HCT116 (cell line): ENCODE data around the gene TLCD3B.

Experiments
- ATF3 ChIP-seq: IDR thresholded peaks from 2 replicates; pipeline ENCODE4 v1.6.1; 2012
- CTCF ChIP-seq, 3 experiments: fragments of 200-600 bp in 1 of 3; sonication (generic) in 1 of 3; IDR thresholded peaks in 2 of 3; conservative IDR thresholded peaks in 1 of 3; 2 replicates each; pipeline ENCODE4 v1.5.1; 2012 to 2017; ENCODE audit warnings: low read depth in 2 of 3, low read length in 2 of 3, antibody characterized with exemption in 1 of 3, borderline replicate concordance in 1 of 3, control low read depth in 1 of 3, mild to moderate bottlenecking in 1 of 3, mixed read lengths in 1 of 3, mixed run types in 1 of 3, moderate library complexity in 1 of 3; ENCODE audit not compliant: insufficient read depth in 1 of 3
- EGR1 ChIP-seq: IDR thresholded peaks from 2 replicates; pipeline ENCODE4 v1.6.1; 2012; ENCODE audit warnings: low read depth
- EZH2 ChIP-seq: fragments of 200-600 bp; sonication (generic); IDR thresholded peaks from 2 replicates; pipeline ENCODE4 v1.6.1; 2017; ENCODE audit warnings: antibody characterized with exemption, mixed run types
- EZH2phosphoT487 ChIP-seq: fragments of 200-600 bp; IDR thresholded peaks from 2 replicates; pipeline ENCODE4 v1.6.1; 2018; ENCODE audit warnings: antibody characterized with exemption, borderline replicate concordance
- JUND ChIP-seq: IDR thresholded peaks from 2 replicates; pipeline ENCODE4 v1.6.1; 2012
- POLR2A ChIP-seq: IDR thresholded peaks from 2 replicates; pipeline ENCODE4 v1.7.0; 2011; ENCODE audit warnings: borderline replicate concordance; ENCODE audit not compliant: insufficient read depth, insufficient read length; ENCODE audit errors: extremely low read depth
- RAD21 ChIP-seq: IDR thresholded peaks from 2 replicates; pipeline ENCODE4 v1.6.1; 2012; ENCODE audit warnings: low read depth, mild to moderate bottlenecking
- SP1 ChIP-seq: IDR thresholded peaks from 2 replicates; pipeline ENCODE4 v1.6.1; 2012; ENCODE audit warnings: low read depth
- SRF ChIP-seq: IDR thresholded peaks from 2 replicates; pipeline ENCODE4 v1.6.1; 2012; ENCODE audit warnings: low read depth
- ZFX ChIP-seq: fragments of 450-650 bp; IDR thresholded peaks from 2 replicates; pipeline ENCODE4 v1.6.1; 2017
- ZNF274 ChIP-seq: fragments of 200-500 bp; sonication (Bioruptor generic); IDR thresholded peaks from 2 replicates; pipeline ENCODE4 v1.6.1; 2014; ENCODE audit warnings: mild to moderate bottlenecking, low read depth, low read length, inconsistent platforms

DNA sequence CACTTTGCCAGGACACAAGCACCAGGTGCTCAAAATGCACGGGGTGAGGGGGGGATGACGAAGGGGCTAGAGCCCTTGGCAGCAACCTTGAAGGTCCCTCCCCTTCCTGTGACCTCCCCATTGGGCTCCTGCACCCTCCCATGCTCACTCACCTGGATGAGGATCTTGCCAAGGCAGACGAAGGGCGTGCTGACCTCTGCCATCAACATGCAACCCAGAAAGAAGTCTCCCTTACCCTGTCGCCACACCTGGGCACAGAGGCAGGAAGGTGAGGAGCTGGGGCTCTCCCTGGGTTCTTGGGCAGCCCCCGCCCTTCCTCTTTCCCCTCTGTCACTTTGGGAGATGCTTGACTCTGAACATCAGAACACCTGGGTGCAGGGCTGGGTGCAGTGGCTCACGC, 5.5 kb downstream of the TLCD3B start:
- TF ChIP-seq CTCF (IDR thresholded peaks at IDR 0.05 in 2 of 3, conservative IDR thresholded peaks at IDR 0.05 in 1 of 3; ENCODE audit: borderline replicate concordance in 1 of 3, insufficient read depth in 1 of 3, low read depth in 2 of 3, low read length in 2 of 3) (no peak), SRF (no peak), JUND (no peak), EZH2 (no peak), POLR2A (no peak), ATF3 (no peak), ZFX (no peak), SP1 (no peak), EGR1 (no peak), RAD21 (no peak), EZH2phosphoT487 (no peak), ZNF274 (no peak)
